LNCAP (cell line): ENCODE measurements around the gene VRK3.
A peak's percentile ranks its signal among the peaks of the same experiment; 100 is the strongest.

Experiments
- TF ChIP-seq, protein P1 (sequence below): fragments of 450-650 bp; IDR thresholded peaks from 2 replicates; pipeline ENCODE4 v1.5.1; 2017; ENCODE audit warnings: mild to moderate bottlenecking

Gene VRK3

DNA sequence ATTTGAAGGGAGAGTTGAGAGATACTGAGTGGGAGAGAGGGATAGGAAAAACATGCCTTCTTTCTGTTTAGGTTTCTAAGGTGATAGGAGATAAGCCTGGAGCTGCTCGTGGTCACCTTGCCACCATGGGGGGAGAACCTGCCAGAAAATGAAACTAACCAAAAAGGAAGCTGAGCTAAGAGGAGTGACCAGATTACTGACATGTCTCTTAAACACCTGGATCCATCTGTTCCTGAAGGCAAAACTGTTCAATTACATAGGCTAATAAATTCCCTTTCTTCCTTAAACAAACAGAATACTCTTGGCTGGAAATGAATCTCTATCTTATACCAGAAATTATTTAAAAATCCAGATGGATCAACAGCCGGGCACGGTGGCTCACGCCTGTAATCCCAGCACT, 27.9 kb upstream of the VRK3 start:
- TF ChIP-seq, protein P1, sequence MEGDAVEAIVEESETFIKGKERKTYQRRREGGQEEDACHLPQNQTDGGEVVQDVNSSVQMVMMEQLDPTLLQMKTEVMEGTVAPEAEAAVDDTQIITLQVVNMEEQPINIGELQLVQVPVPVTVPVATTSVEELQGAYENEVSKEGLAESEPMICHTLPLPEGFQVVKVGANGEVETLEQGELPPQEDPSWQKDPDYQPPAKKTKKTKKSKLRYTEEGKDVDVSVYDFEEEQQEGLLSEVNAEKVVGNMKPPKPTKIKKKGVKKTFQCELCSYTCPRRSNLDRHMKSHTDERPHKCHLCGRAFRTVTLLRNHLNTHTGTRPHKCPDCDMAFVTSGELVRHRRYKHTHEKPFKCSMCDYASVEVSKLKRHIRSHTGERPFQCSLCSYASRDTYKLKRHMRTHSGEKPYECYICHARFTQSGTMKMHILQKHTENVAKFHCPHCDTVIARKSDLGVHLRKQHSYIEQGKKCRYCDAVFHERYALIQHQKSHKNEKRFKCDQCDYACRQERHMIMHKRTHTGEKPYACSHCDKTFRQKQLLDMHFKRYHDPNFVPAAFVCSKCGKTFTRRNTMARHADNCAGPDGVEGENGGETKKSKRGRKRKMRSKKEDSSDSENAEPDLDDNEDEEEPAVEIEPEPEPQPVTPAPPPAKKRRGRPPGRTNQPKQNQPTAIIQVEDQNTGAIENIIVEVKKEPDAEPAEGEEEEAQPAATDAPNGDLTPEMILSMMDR, result no peak

- TF ChIP-seq, protein P1, result no peak
These were observed 26.8 kb upstream of the VRK3 start for GRCh38 chr19:50051964-50052363.

DNA sequence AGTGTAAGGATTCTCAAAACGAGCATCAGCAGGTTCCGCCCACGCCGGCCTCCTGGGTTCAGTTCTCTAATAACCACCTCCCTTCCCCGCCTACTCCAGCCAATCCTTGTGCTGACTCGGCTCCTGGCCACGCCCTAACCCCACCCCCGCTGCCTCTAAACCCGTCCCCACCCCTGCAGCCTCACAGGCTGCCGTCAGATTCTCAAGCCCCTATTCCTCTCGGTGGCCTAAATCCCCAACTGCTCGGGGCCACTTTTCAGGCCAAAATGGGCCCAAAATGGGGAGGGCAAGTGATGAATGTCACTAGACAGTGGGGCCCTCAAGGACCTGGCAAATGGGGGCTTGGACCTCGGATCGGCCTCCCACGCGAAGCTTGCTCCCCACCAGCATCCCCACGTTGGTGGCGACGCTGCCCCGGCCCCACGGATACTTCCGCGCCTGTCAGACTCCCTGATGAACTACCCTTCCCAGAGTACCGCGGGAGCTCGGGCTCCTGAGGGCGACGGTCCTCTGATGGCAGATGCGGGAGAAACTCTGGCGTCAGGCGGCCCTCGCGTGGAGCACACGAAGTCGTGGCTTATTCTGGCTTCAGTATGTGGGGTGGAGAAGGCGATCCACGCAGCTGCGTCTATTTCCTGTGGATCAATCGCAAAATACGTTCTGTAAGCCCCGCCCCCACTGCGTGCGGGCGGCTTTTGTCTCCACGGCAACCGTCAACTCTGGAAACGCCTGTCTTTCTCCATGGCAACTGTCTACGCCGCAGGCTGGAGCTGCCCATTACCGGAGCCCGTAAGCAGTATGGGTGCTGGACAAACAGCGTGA, 25.4 kb upstream of the VRK3 start:
- TF ChIP-seq, protein P1, result no peak

DNA sequence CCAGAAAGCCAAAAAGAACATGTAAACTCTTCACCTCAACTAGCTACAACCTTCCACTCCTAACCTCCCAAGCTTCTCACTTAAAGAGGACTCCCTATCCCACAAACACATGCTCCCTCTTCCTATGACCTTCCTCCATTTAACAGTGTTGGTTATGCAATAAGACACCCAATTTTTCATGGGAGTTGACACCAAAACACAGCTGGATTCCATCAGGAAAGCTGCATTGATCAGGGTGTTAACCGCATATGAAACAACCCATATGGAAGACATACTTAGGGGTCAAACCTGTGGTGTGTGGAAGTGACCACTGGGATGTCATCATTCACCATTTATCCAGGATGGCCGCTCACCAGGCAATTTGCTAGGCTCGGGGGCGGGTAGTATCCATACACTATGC, 22.5 kb upstream of the VRK3 start:
- TF ChIP-seq, protein P1, result no peak

DNA sequence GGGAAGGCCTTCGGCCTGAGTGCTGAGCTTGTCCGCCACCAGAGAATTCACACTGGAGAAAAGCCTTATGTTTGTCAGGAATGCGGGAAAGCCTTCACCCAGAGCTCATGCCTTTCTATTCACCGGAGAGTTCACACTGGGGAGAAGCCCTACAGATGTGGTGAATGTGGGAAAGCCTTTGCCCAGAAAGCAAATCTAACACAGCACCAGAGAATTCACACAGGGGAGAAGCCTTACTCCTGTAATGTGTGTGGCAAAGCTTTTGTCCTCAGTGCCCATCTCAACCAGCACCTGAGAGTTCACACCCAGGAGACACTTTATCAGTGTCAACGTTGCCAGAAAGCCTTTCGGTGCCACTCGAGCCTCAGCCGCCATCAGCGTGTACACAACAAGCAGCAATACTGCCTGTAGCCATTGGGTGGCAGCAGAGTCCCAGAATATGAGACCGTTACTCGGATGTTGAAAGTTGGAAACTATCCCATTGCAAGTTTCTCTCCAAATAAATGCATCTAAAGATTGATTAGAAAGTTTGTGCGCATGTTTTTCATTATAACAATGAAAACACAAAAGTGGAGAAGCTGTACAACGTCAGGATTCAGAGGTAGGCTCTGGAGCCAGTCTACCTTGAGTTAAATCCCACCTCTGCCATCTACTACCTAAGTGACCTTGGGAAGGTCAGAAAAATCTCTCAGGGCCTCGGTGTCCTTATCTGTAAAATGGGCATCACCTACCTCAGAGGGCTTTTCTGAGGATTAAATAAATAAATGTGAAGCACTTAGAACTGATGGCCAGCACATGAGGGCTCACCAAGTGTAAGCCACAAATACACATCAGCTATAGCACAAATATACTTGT, 21.7 kb upstream of the VRK3 start:
- TF ChIP-seq, protein P1, result peak; percentile 50; the same call in 1 of the 2 replicates

- TF ChIP-seq, protein P1, result no peak
These were observed 19.8 kb upstream of the VRK3 start for GRCh38 chr19:50044922-50045321.

DNA sequence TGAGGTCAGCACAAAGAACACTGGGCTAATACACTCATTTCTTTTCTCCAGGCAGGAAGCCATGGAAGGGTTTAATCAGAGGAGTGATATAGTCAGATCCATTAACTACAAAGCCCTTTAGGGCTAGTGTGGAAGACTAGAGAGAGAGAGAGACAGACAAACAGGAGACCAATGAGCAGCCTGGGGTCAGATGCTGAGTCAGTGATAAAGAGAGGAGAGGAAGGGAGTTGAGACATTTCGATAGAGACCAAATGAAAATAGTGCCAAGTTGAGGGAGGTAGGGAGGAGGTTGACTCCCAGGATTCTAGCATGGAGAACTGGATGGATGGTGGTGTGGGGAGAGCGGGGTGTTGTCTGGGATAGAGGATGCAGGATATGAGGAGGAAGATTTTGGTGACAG, 18.8 kb upstream of the VRK3 start:
- TF ChIP-seq, protein P1, result no peak
